ENCODE measurements around the gene SYNCRIP.
"Not testable (repeated sequence)": the region's sequence is repeated elsewhere in the genome, so short reads cannot be mapped to it uniquely, and the experiment has no call there.

DNA sequence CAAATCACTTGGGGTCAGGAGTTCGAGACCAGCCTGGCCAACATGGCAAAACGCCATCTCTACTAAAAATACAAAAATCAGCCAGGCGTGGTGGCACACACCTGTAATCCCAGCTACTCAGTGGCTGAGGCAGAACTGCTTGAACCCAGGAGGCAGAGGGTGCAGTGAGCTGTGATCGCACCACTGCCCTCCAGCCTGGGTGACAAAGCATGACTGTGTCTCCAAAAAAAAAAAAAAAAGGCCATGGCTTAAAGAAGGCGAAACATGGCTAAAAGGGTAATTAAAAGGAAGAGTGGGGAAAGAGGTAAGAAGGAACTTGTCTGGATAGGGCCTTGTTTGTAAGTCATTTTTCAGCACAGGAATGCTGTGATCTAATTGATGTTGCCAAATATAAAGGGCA is 11.6 kb downstream of the SYNCRIP start:
- TF ChIP-seq, protein P1, sequence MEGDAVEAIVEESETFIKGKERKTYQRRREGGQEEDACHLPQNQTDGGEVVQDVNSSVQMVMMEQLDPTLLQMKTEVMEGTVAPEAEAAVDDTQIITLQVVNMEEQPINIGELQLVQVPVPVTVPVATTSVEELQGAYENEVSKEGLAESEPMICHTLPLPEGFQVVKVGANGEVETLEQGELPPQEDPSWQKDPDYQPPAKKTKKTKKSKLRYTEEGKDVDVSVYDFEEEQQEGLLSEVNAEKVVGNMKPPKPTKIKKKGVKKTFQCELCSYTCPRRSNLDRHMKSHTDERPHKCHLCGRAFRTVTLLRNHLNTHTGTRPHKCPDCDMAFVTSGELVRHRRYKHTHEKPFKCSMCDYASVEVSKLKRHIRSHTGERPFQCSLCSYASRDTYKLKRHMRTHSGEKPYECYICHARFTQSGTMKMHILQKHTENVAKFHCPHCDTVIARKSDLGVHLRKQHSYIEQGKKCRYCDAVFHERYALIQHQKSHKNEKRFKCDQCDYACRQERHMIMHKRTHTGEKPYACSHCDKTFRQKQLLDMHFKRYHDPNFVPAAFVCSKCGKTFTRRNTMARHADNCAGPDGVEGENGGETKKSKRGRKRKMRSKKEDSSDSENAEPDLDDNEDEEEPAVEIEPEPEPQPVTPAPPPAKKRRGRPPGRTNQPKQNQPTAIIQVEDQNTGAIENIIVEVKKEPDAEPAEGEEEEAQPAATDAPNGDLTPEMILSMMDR (IDR thresholded peaks at IDR 0.05): not testable (repeated sequence)
- TF ChIP-seq POLR2A, POLR2AphosphoS5 (IDR thresholded peaks at IDR 0.05): not testable (repeated sequence)
